OCI-LY3 (cell line): ENCODE data around the gene PGM2.

Experiments
- H2AFZ ChIP-seq: fragments of 200-600, 300-600 bp; shearing (Covaris generic); 2 replicates; pipeline ENCODE4 v1.6.0; 2014; ENCODE audit warnings: antibody characterized with exemption, low read depth, low read length
- H3K27ac ChIP-seq: fragments of 200-600, 300-600 bp; sonication (generic); 2 replicates; pipeline ENCODE4 v1.5.1; 2014; ENCODE audit warnings: mild to moderate bottlenecking, low read length, moderate library complexity, mixed read lengths
- H3K27me3 ChIP-seq: fragments of 200-600, 300-600 bp; sonication (generic); 2 replicates; pipeline ENCODE4 v1.6.1; 2014; ENCODE audit warnings: low read depth, low read length, mixed read lengths
- H3K36me3 ChIP-seq: fragments of 200-600, 300-600 bp; sonication (generic); replicated peaks from 2 replicates; pipeline ENCODE3; 2014; ENCODE audit warnings: low read depth, low read length, mixed read lengths
- H3K4me1 ChIP-seq: fragments of 300-600, 200-600 bp; sonication (generic); 2 replicates; pipeline ENCODE4 v1.6.1; 2014; ENCODE audit warnings: low read length, mixed read lengths
- H3K4me2 ChIP-seq: fragments of 200-600, 300-600 bp; sonication (generic); 2 replicates; pipeline ENCODE4 v1.6.1; 2014; ENCODE audit warnings: low read length, mixed read lengths
- H3K4me3 ChIP-seq: fragments of 300-600, 200-600 bp; sonication (generic); 2 replicates; pipeline ENCODE4 v1.5.1; 2014; ENCODE audit warnings: antibody characterized with exemption, mild to moderate bottlenecking, low read length, moderate library complexity
- H3K79me2 ChIP-seq: fragments of 300-600, 200-600 bp; shearing (Covaris generic); 2 replicates; pipeline ENCODE4 v1.6.1; 2014; ENCODE audit warnings: mild to moderate bottlenecking, low read length, mixed read lengths
- H3K9ac ChIP-seq: fragments of 300-600, 200-600 bp; shearing (Covaris generic); 2 replicates; pipeline ENCODE4 v1.6.0; 2014; ENCODE audit warnings: mild to moderate bottlenecking, low read length, moderate library complexity
- H3K9me3 ChIP-seq: fragments of 200-600, 300-600 bp; shearing (Covaris generic); 2 replicates; pipeline ENCODE4 v1.6.1; 2014; ENCODE audit warnings: low read length, mixed read lengths; ENCODE audit not compliant: insufficient read depth
- H4K20me1 ChIP-seq: fragments of 200-600, 300-600 bp; sonication (generic); 2 replicates; pipeline ENCODE4 v1.6.1; 2016; ENCODE audit warnings: low read length, mixed read lengths; ENCODE audit not compliant: insufficient read depth
- CTCF ChIP-seq: fragments of 200-600, 300-600 bp; sonication (generic); IDR thresholded peaks from 2 replicates; pipeline ENCODE4 v1.5.1; 2014; ENCODE audit warnings: antibody characterized with exemption, low read length, low read depth
- EZH2phosphoT487 ChIP-seq: fragments of 200-600 bp; shearing (Covaris generic); IDR thresholded peaks from 2 replicates; pipeline ENCODE4 v1.6.1; 2018; ENCODE audit warnings: antibody characterized with exemption, mixed run types, low read depth

Gene PGM2

GRCh38 chr4:37830640-37831039, 4.2 kb downstream of the PGM2 start:
- TF ChIP-seq CTCF (no peak), EZH2phosphoT487 (no peak)
- H3K4me1 ChIP-seq: peaks cover 14% of the 10 kb centered on the region

GRCh38 chr4:37835031-37835430, 8.5 kb downstream of the PGM2 start:
- no peak overlapping the region for H2AFZ ChIP-seq
- TF ChIP-seq CTCF: no peak
- TF ChIP-seq EZH2phosphoT487: no peak
- no peak overlapping the region for H3K9ac ChIP-seq
- no peaks in the 10 kb centered on the region for H3K79me2 ChIP-seq
- no peaks in the 10 kb centered on the region for H4K20me1 ChIP-seq
- peaks cover 7% of the 10 kb centered on the region for H3K4me1 ChIP-seq
- no peak overlapping the region for H3K4me3 ChIP-seq
- H3K4me2 ChIP-seq: no peak overlapping the region
- H3K36me3 ChIP-seq: peaks cover 32% of the 10 kb centered on the region
- no peaks in the 10 kb centered on the region for H3K9me3 ChIP-seq
- no peaks in the 10 kb centered on the region for H3K27me3 ChIP-seq
- H3K27ac ChIP-seq: no peak overlapping the region

More at GRCh38 chr4:37830640-37831039, 4.2 kb downstream of the PGM2 start:
- Histone ChIP-seq H3K27ac (no peak overlapping the region), H3K36me3 (peaks cover 31% of the 10 kb centered on the region), H3K9ac (no peak overlapping the region), H3K9me3 (no peaks in the 10 kb centered on the region), H3K4me2 (no peak overlapping the region), H3K27me3 (no peaks in the 10 kb centered on the region), H3K4me3 (no peak overlapping the region), H2AFZ (no peak overlapping the region), H3K79me2 (peaks cover 12% of the 10 kb centered on the region), H4K20me1 (no peaks in the 10 kb centered on the region)

- H3K4me1 ChIP-seq: peaks cover 7% of the 10 kb centered on the region
- H3K27ac ChIP-seq: no peak overlapping the region
- H3K27me3 ChIP-seq: no peaks in the 10 kb centered on the region
- H4K20me1 ChIP-seq: no peaks in the 10 kb centered on the region
- no peaks in the 10 kb centered on the region for H3K9me3 ChIP-seq
- no peak overlapping the region for H2AFZ ChIP-seq
- H3K9ac ChIP-seq: no peak overlapping the region
- no peak overlapping the region for H3K4me2 ChIP-seq
- no peaks in the 10 kb centered on the region for H3K79me2 ChIP-seq
- peaks cover 27% of the 10 kb centered on the region for H3K36me3 ChIP-seq
- no peak for TF ChIP-seq EZH2phosphoT487
- no peak for TF ChIP-seq CTCF
- H3K4me3 ChIP-seq: no peak overlapping the region
These were observed 9.3 kb downstream of the PGM2 start for GRCh38 chr4:37835806-37836205.

GRCh38 chr4:37836274-37836673, 9.8 kb downstream of the PGM2 start:
- H2AFZ ChIP-seq: no peak overlapping the region
- no peaks in the 10 kb centered on the region for H4K20me1 ChIP-seq
- H3K36me3 ChIP-seq: peaks cover 26% of the 10 kb centered on the region
- H3K9ac ChIP-seq: no peak overlapping the region
- H3K4me3 ChIP-seq: no peak overlapping the region
- TF ChIP-seq CTCF (no peak), EZH2phosphoT487 (no peak)
- no peaks in the 10 kb centered on the region for H3K79me2 ChIP-seq
- H3K27ac ChIP-seq: no peak overlapping the region
- H3K27me3 ChIP-seq: no peaks in the 10 kb centered on the region
- no peaks in the 10 kb centered on the region for H3K9me3 ChIP-seq
- H3K4me2 ChIP-seq: no peak overlapping the region
- H3K4me1 ChIP-seq: peaks cover 7% of the 10 kb centered on the region
